ENCODE data around the gene SORBS2. TPM values are rescaled to one million over a fixed set of nuclear protein-coding genes. Genes with fewer than 3 reads are reported as not detected.
A peak's percentile ranks its signal among the peaks of the same experiment; 100 is the strongest.

Gene SORBS2
- total RNA-seq, 4 donors from 2014 or later, result 21.5 to 118 (median 29.5) TPM

GRCh38 chr4:185600801-185601434 lies 211.1 kb downstream of the SORBS2 start:
- no peak overlapping the region for H3K27ac ChIP-seq
- no peak overlapping the region for H3K4me3 ChIP-seq
- no peaks in the 10 kb centered on the region for H3K4me1 ChIP-seq
- H3K36me3 ChIP-seq, result no peaks in the 10 kb centered on the region
- H3K9me3 ChIP-seq, result no peaks in the 10 kb centered on the region
- TF ChIP-seq, protein P1, sequence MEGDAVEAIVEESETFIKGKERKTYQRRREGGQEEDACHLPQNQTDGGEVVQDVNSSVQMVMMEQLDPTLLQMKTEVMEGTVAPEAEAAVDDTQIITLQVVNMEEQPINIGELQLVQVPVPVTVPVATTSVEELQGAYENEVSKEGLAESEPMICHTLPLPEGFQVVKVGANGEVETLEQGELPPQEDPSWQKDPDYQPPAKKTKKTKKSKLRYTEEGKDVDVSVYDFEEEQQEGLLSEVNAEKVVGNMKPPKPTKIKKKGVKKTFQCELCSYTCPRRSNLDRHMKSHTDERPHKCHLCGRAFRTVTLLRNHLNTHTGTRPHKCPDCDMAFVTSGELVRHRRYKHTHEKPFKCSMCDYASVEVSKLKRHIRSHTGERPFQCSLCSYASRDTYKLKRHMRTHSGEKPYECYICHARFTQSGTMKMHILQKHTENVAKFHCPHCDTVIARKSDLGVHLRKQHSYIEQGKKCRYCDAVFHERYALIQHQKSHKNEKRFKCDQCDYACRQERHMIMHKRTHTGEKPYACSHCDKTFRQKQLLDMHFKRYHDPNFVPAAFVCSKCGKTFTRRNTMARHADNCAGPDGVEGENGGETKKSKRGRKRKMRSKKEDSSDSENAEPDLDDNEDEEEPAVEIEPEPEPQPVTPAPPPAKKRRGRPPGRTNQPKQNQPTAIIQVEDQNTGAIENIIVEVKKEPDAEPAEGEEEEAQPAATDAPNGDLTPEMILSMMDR (IDR thresholded peaks at IDR 0.05), result no peak
- no peak for TF ChIP-seq POLR2A (IDR thresholded peaks at IDR 0.05)
- H3K27me3 ChIP-seq, result no peaks in the 10 kb centered on the region
- intact Hi-C loops (cut with DNase I; ENCODE audit: low total_unique reads), result loop anchor here (5.0 kb wide), 1 partner anchor 129 kb away; the partner anchor contains the start of gene CCDC110
- no peak for DNase-seq

DNA sequence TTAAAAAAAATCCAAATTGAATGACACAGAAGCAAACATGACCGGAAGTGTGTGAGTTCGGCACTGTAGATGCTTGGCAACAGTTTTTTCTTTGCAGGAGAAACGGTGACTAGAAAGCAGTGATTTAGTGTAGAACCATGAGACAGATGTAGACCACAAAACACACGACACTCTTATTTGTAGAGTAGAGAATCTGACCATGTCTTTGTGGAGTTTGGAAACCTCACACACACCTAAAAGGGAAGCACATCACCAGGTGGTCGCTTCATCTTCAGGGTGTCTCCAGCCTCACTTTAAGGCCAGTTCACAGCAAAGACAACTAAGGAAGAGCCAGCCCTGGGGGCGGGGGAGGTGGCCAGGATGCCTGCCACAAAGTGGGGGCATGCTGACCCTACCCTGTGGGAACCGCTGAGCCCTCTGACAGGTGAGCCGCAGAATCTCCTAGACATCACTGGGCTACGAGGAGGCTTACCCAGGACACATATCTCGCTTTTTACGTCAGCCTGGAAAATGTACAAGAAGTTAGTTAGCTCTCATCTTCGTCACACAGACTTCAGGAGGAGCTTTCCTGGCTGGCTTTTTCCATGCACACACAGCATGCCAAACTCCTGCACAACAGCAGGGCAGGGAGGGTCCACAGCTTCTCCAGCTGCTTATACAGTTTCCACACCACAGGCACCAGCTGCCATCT lies 212.3 kb downstream of the SORBS2 start:
- peak in 1 of 2 donors; percentile 42 for DNase-seq
- H3K4me3 ChIP-seq, result no peak overlapping the region
- no peaks in the 10 kb centered on the region for H3K36me3 ChIP-seq
- no peaks in the 10 kb centered on the region for H3K4me1 ChIP-seq
- TF ChIP-seq POLR2A (IDR thresholded peaks at IDR 0.05), result no peak
- TF ChIP-seq, protein P1 (IDR thresholded peaks at IDR 0.05), result no peak
- no peak overlapping the region for H3K27ac ChIP-seq
- H3K27me3 ChIP-seq, result no peaks in the 10 kb centered on the region
- H3K9me3 ChIP-seq, result no peaks in the 10 kb centered on the region
- intact Hi-C loops (cut with DNase I; ENCODE audit: low total_unique reads), result loop anchor here (5.0 kb wide), 1 partner anchor 127 kb away; the partner anchor contains the start of gene CCDC110

GRCh38 chr4:185598846-185599552 lies 213.0 kb downstream of the SORBS2 start:
- Histone ChIP-seq H3K27me3 (no peaks in the 10 kb centered on the region), H3K4me3 (no peak overlapping the region), H3K9me3 (no peaks in the 10 kb centered on the region), H3K36me3 (no peaks in the 10 kb centered on the region), H3K4me1 (no peaks in the 10 kb centered on the region), H3K27ac (no peak overlapping the region)
- no peak for DNase-seq
- TF ChIP-seq POLR2A (IDR thresholded peaks at IDR 0.05), result no peak
- TF ChIP-seq, protein P1 (IDR thresholded peaks at IDR 0.05), result no peak
- intact Hi-C loops (cut with DNase I; ENCODE audit: low total_unique reads), result no loop called here

DNA sequence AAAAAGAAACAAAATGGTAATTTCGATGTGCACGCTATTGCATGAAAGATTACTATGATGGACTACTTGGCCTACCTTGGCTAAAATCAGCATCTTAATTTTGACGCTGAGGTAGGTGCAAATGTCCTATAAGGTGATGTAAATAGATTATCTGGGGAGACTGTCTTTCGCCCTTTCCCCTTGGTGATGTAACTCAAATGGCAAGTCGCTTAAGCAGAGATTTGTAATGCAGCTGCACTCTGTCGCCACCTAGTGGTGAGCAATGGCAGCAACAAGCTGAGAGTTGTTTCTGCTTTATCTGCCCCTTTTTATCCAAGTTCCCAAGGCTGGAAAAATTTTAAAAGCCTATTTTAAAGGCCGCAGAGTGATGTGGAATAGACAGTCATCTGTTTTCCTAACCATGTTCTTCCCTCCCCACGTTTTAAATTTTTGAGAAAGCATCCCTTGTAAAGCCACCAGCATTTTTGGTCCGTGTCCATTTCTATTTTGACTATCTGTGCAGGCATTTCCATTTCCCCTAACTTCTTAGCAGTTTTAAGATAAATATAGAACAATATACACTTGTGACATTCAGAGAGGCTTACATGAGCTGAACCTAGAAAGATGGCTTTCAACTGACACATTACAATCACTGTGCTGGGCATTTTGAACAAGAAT lies 214.3 kb downstream of the SORBS2 start:
- intact Hi-C loops (cut with DNase I; ENCODE audit: low total_unique reads), result no loop called here
- TF ChIP-seq, protein P1 (IDR thresholded peaks at IDR 0.05), result peak; percentile 95 to 98 (median 97)
- no peak for TF ChIP-seq POLR2A (IDR thresholded peaks at IDR 0.05)
- Histone ChIP-seq H3K4me3 (no peak overlapping the region), H3K9me3 (no peaks in the 10 kb centered on the region), H3K36me3 (no peaks in the 10 kb centered on the region), H3K4me1 (no peaks in the 10 kb centered on the region), H3K27ac (peak overlapping the region; percentile 38 to 56), H3K27me3 (no peaks in the 10 kb centered on the region)
- peak; percentile 82 for DNase-seq

All from uterus (tissue), 4 donors.